Measurements from ENCODE around the gene CENPS.
"Not testable (repeated sequence)": the region's sequence is repeated elsewhere in the genome, so short reads cannot be mapped to it uniquely, and the experiment has no call there.

The CENPS gene

GRCh38 chr1:10430216-10431069, at the start of gene CENPS:
Gene CENPS (plus strand): TSS chr1:10430433. CDS start chr1:10430518, 85 bp downstream.
- DNase-seq = peak; percentile 96

- no peak for DNase-seq
These were observed 49.5 kb upstream of the CENPS start for GRCh38 chr1:10380594-10381275.

GRCh38 chr1:10383630-10384029, 46.6 kb upstream of the CENPS start:
- no peak for DNase-seq

- DNase-seq = no peak
These were observed 46.0 kb upstream of the CENPS start for GRCh38 chr1:10384219-10384618.

GRCh38 chr1:10386761-10387676, 43.2 kb upstream of the CENPS start:
- no peak for DNase-seq

GRCh38 chr1:10387677-10388386, 42.4 kb upstream of the CENPS start:
- no peak for DNase-seq

- DNase-seq = no peak
These were observed 41.9 kb upstream of the CENPS start for GRCh38 chr1:10388387-10388715.

- no peak for DNase-seq
These were observed 40.8 kb upstream of the CENPS start for GRCh38 chr1:10389271-10389973.

GRCh38 chr1:10396870-10397269, 33.4 kb upstream of the CENPS start:
- DNase-seq = no peak

GRCh38 chr1:10398278-10398733, 31.9 kb upstream of the CENPS start:
- DNase-seq = no peak

- peak; percentile 99 for DNase-seq
These were observed 31.3 kb upstream of the CENPS start, which contains the start of gene PGD for GRCh38 chr1:10398734-10399443. Gene PGD (plus strand): TSS chr1:10399064. CDS start chr1:10399118, 54 bp downstream.

- no peak for DNase-seq
These were observed 30.7 kb upstream of the CENPS start for GRCh38 chr1:10399444-10399941.

- DNase-seq = no peak
These were observed 30.2 kb upstream of the CENPS start for GRCh38 chr1:10400013-10400412.

GRCh38 chr1:10401281-10401680, 29.0 kb upstream of the CENPS start:
- no peak for DNase-seq

GRCh38 chr1:10402729-10403274, 27.4 kb upstream of the CENPS start:
- DNase-seq = peak; percentile 9

GRCh38 chr1:10407201-10407600, 23.0 kb upstream of the CENPS start:
- no peak for DNase-seq

GRCh38 chr1:10415211-10415930, 14.9 kb upstream of the CENPS start:
- DNase-seq = no peak

GRCh38 chr1:10415967-10416366, 14.3 kb upstream of the CENPS start:
- not testable (repeated sequence) for DNase-seq

GRCh38 chr1:10418741-10419140, 11.5 kb upstream of the CENPS start:
- not testable (repeated sequence) for DNase-seq

- no peak for DNase-seq
These were observed 10.9 kb upstream of the CENPS start for GRCh38 chr1:10419351-10419750.

Measured in activated CD4-positive, alpha-beta T cell treated with anti-CD3 and anti-CD28 coated beads for 48 hours (primary cell).